ENCODE results near the gene PLAC1.

DNA sequence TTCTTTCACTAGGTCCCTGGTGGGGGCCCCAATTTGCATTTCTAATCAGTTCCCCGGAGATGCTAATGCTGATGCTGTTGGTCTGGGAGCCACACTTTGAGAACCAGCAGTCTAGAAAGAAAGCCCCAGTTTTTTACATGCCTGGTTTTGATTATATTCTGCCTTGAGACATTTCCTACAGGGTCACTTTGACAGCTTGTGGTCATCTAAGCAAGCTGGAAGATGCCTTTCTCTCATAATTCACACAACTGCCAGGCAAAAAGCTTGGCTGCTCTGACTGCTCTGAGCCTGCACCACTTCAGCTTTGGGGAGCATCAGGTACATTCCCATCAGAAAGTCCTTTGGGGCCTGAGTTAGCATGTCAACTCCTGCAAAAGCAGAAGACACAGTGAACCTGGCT is 5.9 kb upstream of the PLAC1 start:
- no peak for TF ChIP-seq GABPB1 (CRISPR knock-in tag; IDR thresholded peaks at IDR 0.05)
- no peak for TF ChIP-seq ZNF423 (CRISPR knock-in tag; IDR thresholded peaks at IDR 0.05)
- TF ChIP-seq, protein P1, sequence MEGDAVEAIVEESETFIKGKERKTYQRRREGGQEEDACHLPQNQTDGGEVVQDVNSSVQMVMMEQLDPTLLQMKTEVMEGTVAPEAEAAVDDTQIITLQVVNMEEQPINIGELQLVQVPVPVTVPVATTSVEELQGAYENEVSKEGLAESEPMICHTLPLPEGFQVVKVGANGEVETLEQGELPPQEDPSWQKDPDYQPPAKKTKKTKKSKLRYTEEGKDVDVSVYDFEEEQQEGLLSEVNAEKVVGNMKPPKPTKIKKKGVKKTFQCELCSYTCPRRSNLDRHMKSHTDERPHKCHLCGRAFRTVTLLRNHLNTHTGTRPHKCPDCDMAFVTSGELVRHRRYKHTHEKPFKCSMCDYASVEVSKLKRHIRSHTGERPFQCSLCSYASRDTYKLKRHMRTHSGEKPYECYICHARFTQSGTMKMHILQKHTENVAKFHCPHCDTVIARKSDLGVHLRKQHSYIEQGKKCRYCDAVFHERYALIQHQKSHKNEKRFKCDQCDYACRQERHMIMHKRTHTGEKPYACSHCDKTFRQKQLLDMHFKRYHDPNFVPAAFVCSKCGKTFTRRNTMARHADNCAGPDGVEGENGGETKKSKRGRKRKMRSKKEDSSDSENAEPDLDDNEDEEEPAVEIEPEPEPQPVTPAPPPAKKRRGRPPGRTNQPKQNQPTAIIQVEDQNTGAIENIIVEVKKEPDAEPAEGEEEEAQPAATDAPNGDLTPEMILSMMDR (IDR thresholded peaks at IDR 0.05): no peak
- TF ChIP-seq CREB1 (CRISPR knock-in tag; IDR thresholded peaks at IDR 0.05): no peak
- TF ChIP-seq IRF2 (CRISPR knock-in tag; IDR thresholded peaks at IDR 0.05; ENCODE audit: borderline replicate concordance, low read depth): no peak
- TF ChIP-seq, protein P2, sequence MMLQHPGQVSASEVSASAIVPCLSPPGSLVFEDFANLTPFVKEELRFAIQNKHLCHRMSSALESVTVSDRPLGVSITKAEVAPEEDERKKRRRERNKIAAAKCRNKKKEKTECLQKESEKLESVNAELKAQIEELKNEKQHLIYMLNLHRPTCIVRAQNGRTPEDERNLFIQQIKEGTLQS (CRISPR knock-in tag; conservative IDR thresholded peaks at IDR 0.05): no peak
- no peak for TF ChIP-seq NFATC4 (CRISPR knock-in tag; IDR thresholded peaks at IDR 0.05)
- TF ChIP-seq FOXJ3 (CRISPR knock-in tag; IDR thresholded peaks at IDR 0.05; ENCODE audit: borderline replicate concordance): no peak
- TF ChIP-seq, protein P3, sequence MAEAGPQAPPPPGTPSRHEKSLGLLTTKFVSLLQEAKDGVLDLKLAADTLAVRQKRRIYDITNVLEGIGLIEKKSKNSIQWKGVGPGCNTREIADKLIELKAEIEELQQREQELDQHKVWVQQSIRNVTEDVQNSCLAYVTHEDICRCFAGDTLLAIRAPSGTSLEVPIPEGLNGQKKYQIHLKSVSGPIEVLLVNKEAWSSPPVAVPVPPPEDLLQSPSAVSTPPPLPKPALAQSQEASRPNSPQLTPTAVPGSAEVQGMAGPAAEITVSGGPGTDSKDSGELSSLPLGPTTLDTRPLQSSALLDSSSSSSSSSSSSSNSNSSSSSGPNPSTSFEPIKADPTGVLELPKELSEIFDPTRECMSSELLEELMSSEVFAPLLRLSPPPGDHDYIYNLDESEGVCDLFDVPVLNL (CRISPR knock-in tag; IDR thresholded peaks at IDR 0.05; ENCODE audit: borderline replicate concordance, low read depth): no peak
- TF ChIP-seq, protein P4, sequence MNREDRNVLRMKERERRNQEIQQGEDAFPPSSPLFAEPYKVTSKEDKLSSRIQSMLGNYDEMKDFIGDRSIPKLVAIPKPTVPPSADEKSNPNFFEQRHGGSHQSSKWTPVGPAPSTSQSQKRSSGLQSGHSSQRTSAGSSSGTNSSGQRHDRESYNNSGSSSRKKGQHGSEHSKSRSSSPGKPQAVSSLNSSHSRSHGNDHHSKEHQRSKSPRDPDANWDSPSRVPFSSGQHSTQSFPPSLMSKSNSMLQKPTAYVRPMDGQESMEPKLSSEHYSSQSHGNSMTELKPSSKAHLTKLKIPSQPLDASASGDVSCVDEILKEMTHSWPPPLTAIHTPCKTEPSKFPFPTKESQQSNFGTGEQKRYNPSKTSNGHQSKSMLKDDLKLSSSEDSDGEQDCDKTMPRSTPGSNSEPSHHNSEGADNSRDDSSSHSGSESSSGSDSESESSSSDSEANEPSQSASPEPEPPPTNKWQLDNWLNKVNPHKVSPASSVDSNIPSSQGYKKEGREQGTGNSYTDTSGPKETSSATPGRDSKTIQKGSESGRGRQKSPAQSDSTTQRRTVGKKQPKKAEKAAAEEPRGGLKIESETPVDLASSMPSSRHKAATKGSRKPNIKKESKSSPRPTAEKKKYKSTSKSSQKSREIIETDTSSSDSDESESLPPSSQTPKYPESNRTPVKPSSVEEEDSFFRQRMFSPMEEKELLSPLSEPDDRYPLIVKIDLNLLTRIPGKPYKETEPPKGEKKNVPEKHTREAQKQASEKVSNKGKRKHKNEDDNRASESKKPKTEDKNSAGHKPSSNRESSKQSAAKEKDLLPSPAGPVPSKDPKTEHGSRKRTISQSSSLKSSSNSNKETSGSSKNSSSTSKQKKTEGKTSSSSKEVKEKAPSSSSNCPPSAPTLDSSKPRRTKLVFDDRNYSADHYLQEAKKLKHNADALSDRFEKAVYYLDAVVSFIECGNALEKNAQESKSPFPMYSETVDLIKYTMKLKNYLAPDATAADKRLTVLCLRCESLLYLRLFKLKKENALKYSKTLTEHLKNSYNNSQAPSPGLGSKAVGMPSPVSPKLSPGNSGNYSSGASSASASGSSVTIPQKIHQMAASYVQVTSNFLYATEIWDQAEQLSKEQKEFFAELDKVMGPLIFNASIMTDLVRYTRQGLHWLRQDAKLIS (CRISPR knock-in tag; IDR thresholded peaks at IDR 0.05; ENCODE audit: borderline replicate concordance): no peak
- TF ChIP-seq, protein P5, sequence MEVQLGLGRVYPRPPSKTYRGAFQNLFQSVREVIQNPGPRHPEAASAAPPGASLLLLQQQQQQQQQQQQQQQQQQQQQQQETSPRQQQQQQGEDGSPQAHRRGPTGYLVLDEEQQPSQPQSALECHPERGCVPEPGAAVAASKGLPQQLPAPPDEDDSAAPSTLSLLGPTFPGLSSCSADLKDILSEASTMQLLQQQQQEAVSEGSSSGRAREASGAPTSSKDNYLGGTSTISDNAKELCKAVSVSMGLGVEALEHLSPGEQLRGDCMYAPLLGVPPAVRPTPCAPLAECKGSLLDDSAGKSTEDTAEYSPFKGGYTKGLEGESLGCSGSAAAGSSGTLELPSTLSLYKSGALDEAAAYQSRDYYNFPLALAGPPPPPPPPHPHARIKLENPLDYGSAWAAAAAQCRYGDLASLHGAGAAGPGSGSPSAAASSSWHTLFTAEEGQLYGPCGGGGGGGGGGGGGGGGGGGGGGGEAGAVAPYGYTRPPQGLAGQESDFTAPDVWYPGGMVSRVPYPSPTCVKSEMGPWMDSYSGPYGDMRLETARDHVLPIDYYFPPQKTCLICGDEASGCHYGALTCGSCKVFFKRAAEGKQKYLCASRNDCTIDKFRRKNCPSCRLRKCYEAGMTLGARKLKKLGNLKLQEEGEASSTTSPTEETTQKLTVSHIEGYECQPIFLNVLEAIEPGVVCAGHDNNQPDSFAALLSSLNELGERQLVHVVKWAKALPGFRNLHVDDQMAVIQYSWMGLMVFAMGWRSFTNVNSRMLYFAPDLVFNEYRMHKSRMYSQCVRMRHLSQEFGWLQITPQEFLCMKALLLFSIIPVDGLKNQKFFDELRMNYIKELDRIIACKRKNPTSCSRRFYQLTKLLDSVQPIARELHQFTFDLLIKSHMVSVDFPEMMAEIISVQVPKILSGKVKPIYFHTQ (CRISPR knock-in tag; IDR thresholded peaks at IDR 0.05): no peak
- TF ChIP-seq ZNF232 (CRISPR knock-in tag; IDR thresholded peaks at IDR 0.05): no peak
- TF ChIP-seq ZNF219 (CRISPR knock-in tag; IDR thresholded peaks at IDR 0.05; ENCODE audit: borderline replicate concordance): no peak

All from WTC11 (cell line).